NCI-H510A treated with DMSO at 0.1 percent for 48 hours (cell line): Measurements from ENCODE around the gene FOXO1.

Experiments
- DNase-seq: peaks from one replicate; lab custom pipeline; 2025; lab: John Stamatoyannopoulos, UW

The FOXO1 gene

GRCh38 chr13:40576369-40576768, 90.1 kb downstream of the FOXO1 start:
- no peak for DNase-seq

- DNase-seq: no peak
These were observed 93.5 kb downstream of the FOXO1 start for GRCh38 chr13:40572961-40573360.

GRCh38 chr13:40571338-40571963, 95.0 kb downstream of the FOXO1 start:
- DNase-seq: no peak

GRCh38 chr13:40570930-40571329, 95.5 kb downstream of the FOXO1 start:
- no peak for DNase-seq

GRCh38 chr13:40569024-40569350, 97.5 kb downstream of the FOXO1 start:
- DNase-seq: no peak

- no peak for DNase-seq
These were observed 98.0 kb downstream of the FOXO1 start for GRCh38 chr13:40568246-40569023.

- DNase-seq: no peak
These were observed 99.6 kb downstream of the FOXO1 start for GRCh38 chr13:40566811-40567210.

GRCh38 chr13:40565282-40566148, 100.9 kb downstream of the FOXO1 start:
- no peak for DNase-seq

GRCh38 chr13:40564342-40565001, 102.0 kb downstream of the FOXO1 start:
- DNase-seq: no peak

GRCh38 chr13:40563350-40564125, 102.9 kb downstream of the FOXO1 start:
- no peak for DNase-seq

- DNase-seq: no peak
These were observed 103.5 kb downstream of the FOXO1 start for GRCh38 chr13:40562975-40563349.

- DNase-seq: no peak
These were observed 106.5 kb downstream of the FOXO1 start for GRCh38 chr13:40559915-40560314.

GRCh38 chr13:40558656-40559055, 107.8 kb downstream of the FOXO1 start:
- DNase-seq: no peak

GRCh38 chr13:40556453-40556852, 110.0 kb downstream of the FOXO1 start:
- no peak for DNase-seq

GRCh38 chr13:40553356-40553755, 113.1 kb downstream of the FOXO1 start:
- DNase-seq: no peak

- no peak for DNase-seq
These were observed 113.5 kb downstream of the FOXO1 start for GRCh38 chr13:40552895-40553294.

- DNase-seq: no peak
These were observed 116.3 kb downstream of the FOXO1 start for GRCh38 chr13:40550130-40550529.

- DNase-seq: no peak
These were observed 116.8 kb downstream of the FOXO1 start for GRCh38 chr13:40549500-40550094.

GRCh38 chr13:40547591-40548315, 118.7 kb downstream of the FOXO1 start:
- no peak for DNase-seq

- DNase-seq: no peak
These were observed 120.4 kb downstream of the FOXO1 start for GRCh38 chr13:40546047-40546446.
